Measurements from ENCODE around the gene KCTD14. TPM values are rescaled to one million over a fixed set of nuclear protein-coding genes. Genes with fewer than 3 reads are reported as not detected.
"Not testable (repeated sequence)": the region's sequence is repeated elsewhere in the genome, so short reads cannot be mapped to it uniquely, and the experiment has no call there.

The KCTD14 gene
- total and polyA plus RNA-seq, 9 donors = 0.89 to 2.0 (median 1.7) TPM

- Histone ChIP-seq H3K27me3 (ENCODE audit: control insufficient read depth, insufficient read depth, low read length) (no peaks in the 10 kb centered on the region), H3K9me3 (replicated peaks; ENCODE audit: control insufficient read depth, low read depth, low read length) (no peaks in the 10 kb centered on the region), H3K27ac (ENCODE audit: low read length) (no peak overlapping the region), H3K4me1 (ENCODE audit: control insufficient read depth, insufficient read depth, low read length) (peaks cover 35% of the 10 kb centered on the region), H3K36me3 (ENCODE audit: control insufficient read depth, insufficient read depth, low read length) (no peaks in the 10 kb centered on the region), H3K4me3 (ENCODE audit: low read length) (no peak overlapping the region)
- 90% methylated on average over 3 of the region's 8 CpGs for WGBS (ENCODE audit: insufficient coverage)
- peak; percentile 43 for DNase-seq
These were observed 15.7 kb upstream of the KCTD14 start for GRCh38 chr11:78038697-78039313.

- Histone ChIP-seq H3K4me3 (ENCODE audit: low read length) (no peak overlapping the region), H3K27ac (ENCODE audit: low read length) (no peak overlapping the region), H3K36me3 (ENCODE audit: control insufficient read depth, insufficient read depth, low read length) (no peaks in the 10 kb centered on the region), H3K27me3 (ENCODE audit: control insufficient read depth, insufficient read depth, low read length) (no peaks in the 10 kb centered on the region), H3K4me1 (ENCODE audit: control insufficient read depth, insufficient read depth, low read length) (peaks cover 33% of the 10 kb centered on the region), H3K9me3 (replicated peaks; ENCODE audit: control insufficient read depth, low read depth, low read length) (no peaks in the 10 kb centered on the region)
- DNase-seq = no peak
- 87% methylated on average over 9 of the region's 9 CpGs for whole genome bisulfite sequencing (ENCODE audit: insufficient coverage)
These were observed 14.9 kb upstream of the KCTD14 start for GRCh38 chr11:78037825-78038620.

GRCh38 chr11:78037056-78037455 lies 14.0 kb upstream of the KCTD14 start:
- no peak overlapping the region for H3K27ac ChIP-seq (ENCODE audit: low read length)

GRCh38 chr11:78036313-78036712 lies 13.2 kb upstream of the KCTD14 start:
- Histone ChIP-seq H3K4me3 (ENCODE audit: low read length) (no peak overlapping the region), H3K36me3 (ENCODE audit: control insufficient read depth, insufficient read depth, low read length) (no peaks in the 10 kb centered on the region), H3K9me3 (replicated peaks; ENCODE audit: control insufficient read depth, low read depth, low read length) (no peaks in the 10 kb centered on the region), H3K4me1 (ENCODE audit: control insufficient read depth, insufficient read depth, low read length) (peaks cover 37% of the 10 kb centered on the region), H3K27me3 (ENCODE audit: control insufficient read depth, insufficient read depth, low read length) (no peaks in the 10 kb centered on the region), H3K27ac (ENCODE audit: low read length) (no peak overlapping the region)
- 58% methylated on average over 2 of the region's 3 CpGs for WGBS (ENCODE audit: insufficient coverage)
- no peak for DNase-seq

More at GRCh38 chr11:78037056-78037455, 14.0 kb upstream of the KCTD14 start:
- Histone ChIP-seq H3K4me3 (ENCODE audit: low read length) (no peak overlapping the region), H3K27me3 (ENCODE audit: control insufficient read depth, insufficient read depth, low read length) (no peaks in the 10 kb centered on the region), H3K4me1 (ENCODE audit: control insufficient read depth, insufficient read depth, low read length) (peaks cover 34% of the 10 kb centered on the region), H3K36me3 (ENCODE audit: control insufficient read depth, insufficient read depth, low read length) (no peaks in the 10 kb centered on the region), H3K9me3 (replicated peaks; ENCODE audit: control insufficient read depth, low read depth, low read length) (no peaks in the 10 kb centered on the region)
- no peak for DNase-seq
- 73% methylated on average over 3 of the region's 3 CpGs for WGBS (ENCODE audit: insufficient coverage)

- no peak for DNase-seq
- Histone ChIP-seq H3K27ac (ENCODE audit: low read length) (no peak overlapping the region), H3K9me3 (replicated peaks; ENCODE audit: control insufficient read depth, low read depth, low read length) (no peaks in the 10 kb centered on the region), H3K4me1 (ENCODE audit: control insufficient read depth, insufficient read depth, low read length) (peaks cover 41% of the 10 kb centered on the region), H3K4me3 (ENCODE audit: low read length) (no peak overlapping the region), H3K36me3 (ENCODE audit: control insufficient read depth, insufficient read depth, low read length) (no peaks in the 10 kb centered on the region), H3K27me3 (ENCODE audit: control insufficient read depth, insufficient read depth, low read length) (no peaks in the 10 kb centered on the region)
- WGBS (ENCODE audit: insufficient coverage) = 50% methylated on average over 8 of the region's 10 CpGs
These were observed 11.5 kb upstream of the KCTD14 start for GRCh38 chr11:78034623-78035022.

GRCh38 chr11:78033040-78033439 lies 10.0 kb upstream of the KCTD14 start:
- Histone ChIP-seq H3K27ac (ENCODE audit: low read length) (no peak overlapping the region), H3K36me3 (ENCODE audit: control insufficient read depth, insufficient read depth, low read length) (no peaks in the 10 kb centered on the region), H3K27me3 (ENCODE audit: control insufficient read depth, insufficient read depth, low read length) (no peaks in the 10 kb centered on the region), H3K4me3 (ENCODE audit: low read length) (no peak overlapping the region), H3K4me1 (ENCODE audit: control insufficient read depth, insufficient read depth, low read length) (peaks cover 31% of the 10 kb centered on the region), H3K9me3 (replicated peaks; ENCODE audit: control insufficient read depth, low read depth, low read length) (no peaks in the 10 kb centered on the region)
- no peak for DNase-seq
- 80% methylated on average over 1 of the region's 4 CpGs for WGBS (ENCODE audit: insufficient coverage)

- no peak overlapping the region for H3K4me3 ChIP-seq (ENCODE audit: low read length)
- H3K27ac ChIP-seq (ENCODE audit: low read length) = peak overlapping the region; percentile 13
- H3K27me3 ChIP-seq (ENCODE audit: control insufficient read depth, insufficient read depth, low read length) = no peaks in the 10 kb centered on the region
- H3K4me1 ChIP-seq (ENCODE audit: control insufficient read depth, insufficient read depth, low read length) = peaks cover 25% of the 10 kb centered on the region
- no peaks in the 10 kb centered on the region for H3K36me3 ChIP-seq (ENCODE audit: control insufficient read depth, insufficient read depth, low read length)
- no peak for DNase-seq
- no peaks in the 10 kb centered on the region for H3K9me3 ChIP-seq (replicated peaks; ENCODE audit: control insufficient read depth, low read depth, low read length)
These were observed 9.0 kb upstream of the KCTD14 start for GRCh38 chr11:78032090-78032489.

GRCh38 chr11:78031629-78032028 lies 8.6 kb upstream of the KCTD14 start:
- Histone ChIP-seq H3K4me3 (ENCODE audit: low read length) (no peak overlapping the region), H3K27ac (ENCODE audit: low read length) (no peak overlapping the region), H3K9me3 (replicated peaks; ENCODE audit: control insufficient read depth, low read depth, low read length) (no peaks in the 10 kb centered on the region), H3K4me1 (ENCODE audit: control insufficient read depth, insufficient read depth, low read length) (peaks cover 24% of the 10 kb centered on the region), H3K27me3 (ENCODE audit: control insufficient read depth, insufficient read depth, low read length) (no peaks in the 10 kb centered on the region), H3K36me3 (ENCODE audit: control insufficient read depth, insufficient read depth, low read length) (no peaks in the 10 kb centered on the region)
- 88% methylated on average over 3 of the region's 3 CpGs for WGBS (ENCODE audit: insufficient coverage)
- DNase-seq = no peak

GRCh38 chr11:78030429-78031325 lies 7.6 kb upstream of the KCTD14 start:
- WGBS (ENCODE audit: insufficient coverage) = 10% methylated on average over 3 of the region's 7 CpGs
- peaks cover 24% of the 10 kb centered on the region for H3K4me1 ChIP-seq (ENCODE audit: control insufficient read depth, insufficient read depth, low read length)
- H3K9me3 ChIP-seq (replicated peaks; ENCODE audit: control insufficient read depth, low read depth, low read length) = no peaks in the 10 kb centered on the region
- H3K36me3 ChIP-seq (ENCODE audit: control insufficient read depth, insufficient read depth, low read length) = no peaks in the 10 kb centered on the region
- peak; percentile 92 for DNase-seq
- H3K27ac ChIP-seq (ENCODE audit: low read length) = peak overlapping the region; percentile 59
- no peak overlapping the region for H3K4me3 ChIP-seq (ENCODE audit: low read length)
- H3K27me3 ChIP-seq (ENCODE audit: control insufficient read depth, insufficient read depth, low read length) = no peaks in the 10 kb centered on the region

GRCh38 chr11:78028423-78028822 lies 5.3 kb upstream of the KCTD14 start:
- peaks cover 24% of the 10 kb centered on the region for H3K4me1 ChIP-seq (ENCODE audit: control insufficient read depth, insufficient read depth, low read length)
- DNase-seq; H3K4me3 ChIP-seq (ENCODE audit: low read length); H3K9me3 ChIP-seq (replicated peaks; ENCODE audit: control insufficient read depth, low read depth, low read length); H3K36me3 ChIP-seq (ENCODE audit: control insufficient read depth, insufficient read depth, low read length); H3K27me3 ChIP-seq (ENCODE audit: control insufficient read depth, insufficient read depth, low read length); H3K27ac ChIP-seq (ENCODE audit: low read length): not testable (repeated sequence)
- WGBS (ENCODE audit: insufficient coverage) = 88% methylated on average over 6 of the region's 9 CpGs

All from muscle of leg (tissue), 11 donors.